ENCODE data around the gene CD274. TPM values are rescaled to one million over a fixed set of nuclear protein-coding genes. Genes with fewer than 3 reads are reported as not detected.
"Not testable (repeated sequence)": the region's sequence is repeated elsewhere in the genome, so short reads cannot be mapped to it uniquely, and the experiment has no call there.

The CD274 gene
- total and polyA plus RNA-seq, 8 donors, result 0.46 to 33.3 (median 1.5) TPM; not detected in 2

DNA sequence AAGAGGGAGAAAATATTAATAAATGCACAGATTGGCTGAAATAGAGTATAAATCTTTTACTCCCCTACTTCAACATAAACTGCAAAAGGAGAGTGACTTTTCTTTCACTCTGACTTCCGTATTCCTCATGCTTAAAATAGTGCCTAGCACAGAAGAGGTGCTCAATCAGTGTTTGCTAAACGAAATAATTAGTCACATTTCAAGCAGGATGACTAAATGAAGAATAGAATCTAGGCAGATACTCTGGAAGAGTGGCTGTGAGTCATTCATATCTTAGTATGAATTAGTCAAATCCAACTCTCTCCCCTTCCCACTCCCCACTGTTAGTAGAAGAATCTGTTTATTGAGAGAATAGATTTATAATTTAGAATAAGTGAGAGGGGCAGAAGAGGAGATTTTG, 4.8 kb downstream of the CD274 start:
- peaks cover 0 to 22% (median 5%) of the 10 kb centered on the region in 4 donors for H3K36me3 ChIP-seq
- TF ChIP-seq, protein P1, sequence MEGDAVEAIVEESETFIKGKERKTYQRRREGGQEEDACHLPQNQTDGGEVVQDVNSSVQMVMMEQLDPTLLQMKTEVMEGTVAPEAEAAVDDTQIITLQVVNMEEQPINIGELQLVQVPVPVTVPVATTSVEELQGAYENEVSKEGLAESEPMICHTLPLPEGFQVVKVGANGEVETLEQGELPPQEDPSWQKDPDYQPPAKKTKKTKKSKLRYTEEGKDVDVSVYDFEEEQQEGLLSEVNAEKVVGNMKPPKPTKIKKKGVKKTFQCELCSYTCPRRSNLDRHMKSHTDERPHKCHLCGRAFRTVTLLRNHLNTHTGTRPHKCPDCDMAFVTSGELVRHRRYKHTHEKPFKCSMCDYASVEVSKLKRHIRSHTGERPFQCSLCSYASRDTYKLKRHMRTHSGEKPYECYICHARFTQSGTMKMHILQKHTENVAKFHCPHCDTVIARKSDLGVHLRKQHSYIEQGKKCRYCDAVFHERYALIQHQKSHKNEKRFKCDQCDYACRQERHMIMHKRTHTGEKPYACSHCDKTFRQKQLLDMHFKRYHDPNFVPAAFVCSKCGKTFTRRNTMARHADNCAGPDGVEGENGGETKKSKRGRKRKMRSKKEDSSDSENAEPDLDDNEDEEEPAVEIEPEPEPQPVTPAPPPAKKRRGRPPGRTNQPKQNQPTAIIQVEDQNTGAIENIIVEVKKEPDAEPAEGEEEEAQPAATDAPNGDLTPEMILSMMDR (IDR thresholded peaks at IDR 0.05), result no peak
- TF ChIP-seq EP300 (IDR thresholded peaks at IDR 0.05) (no peak), POLR2AphosphoS5 (IDR thresholded peaks at IDR 0.05) (no peak), POLR2A (IDR thresholded peaks at IDR 0.05) (no peak)
- H3K4me3 ChIP-seq, result no peak overlapping the region
- H3K4me1 ChIP-seq, result peaks cover 0 to 54% (median 10%) of the 10 kb centered on the region in 4 donors
- no peaks in the 10 kb centered on the region for H3K27me3 ChIP-seq
- H3K27ac ChIP-seq, result peak overlapping the region in 1 of 5 donors; percentile 18
- no peaks in the 10 kb centered on the region for H3K9me3 ChIP-seq
- WGBS, 5 donors, result 43 to 52% (median 49%) methylated on average over 2 of the region's 2 CpGs
- intact Hi-C loops (cut with DNase I; ENCODE audit: low total_unique reads), result no loop called here
- no peak for DNase-seq

DNA sequence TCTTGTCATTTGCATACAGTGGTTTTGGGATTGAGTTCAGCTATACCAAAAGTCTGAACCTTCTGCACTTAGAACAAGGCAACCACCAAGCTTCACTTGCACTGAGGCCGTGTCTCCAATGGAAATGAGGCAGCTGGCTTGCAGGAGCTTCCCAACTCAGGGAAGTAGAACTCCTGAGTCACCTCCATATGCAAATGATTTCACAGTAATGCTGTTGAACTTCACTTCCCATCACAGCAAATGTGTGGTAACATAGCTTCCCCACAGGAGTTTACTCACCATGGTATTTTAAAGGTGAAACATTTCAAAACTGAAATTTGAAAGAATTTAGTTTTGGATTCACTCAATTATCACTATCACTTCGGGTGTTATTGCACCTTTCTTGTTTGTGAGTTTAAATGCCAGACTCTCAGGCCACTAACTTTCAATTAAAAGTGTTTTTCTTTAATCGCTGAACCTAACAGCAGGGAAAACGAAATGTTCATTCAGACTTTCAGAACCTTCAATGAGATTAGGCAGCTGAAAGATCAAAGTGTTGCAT, 9.0 kb downstream of the CD274 start:
- peak in 1 of 2 donors; percentile 32 for DNase-seq
- intact Hi-C loops (cut with DNase I; ENCODE audit: low total_unique reads), result no loop called here
- H3K9me3 ChIP-seq, result no peaks in the 10 kb centered on the region
- no peak overlapping the region for H3K4me3 ChIP-seq
- TF ChIP-seq EP300 (IDR thresholded peaks at IDR 0.05) (no peak), POLR2AphosphoS5 (IDR thresholded peaks at IDR 0.05) (no peak), POLR2A (IDR thresholded peaks at IDR 0.05) (no peak)
- TF ChIP-seq, protein P1 (IDR thresholded peaks at IDR 0.05), result no peak
- peak overlapping the region in 2 of 5 donors; percentile 36 to 46 for H3K27ac ChIP-seq
- no peaks in the 10 kb centered on the region for H3K27me3 ChIP-seq
- peaks cover 0 to 18% (median 0%) of the 10 kb centered on the region in 4 donors for H3K4me1 ChIP-seq
- WGBS, 5 donors, result 70 to 85% (median 82%) methylated on average over 4 of the region's 4 CpGs
- peaks cover 0 to 43% (median 21%) of the 10 kb centered on the region in 4 donors for H3K36me3 ChIP-seq

DNA sequence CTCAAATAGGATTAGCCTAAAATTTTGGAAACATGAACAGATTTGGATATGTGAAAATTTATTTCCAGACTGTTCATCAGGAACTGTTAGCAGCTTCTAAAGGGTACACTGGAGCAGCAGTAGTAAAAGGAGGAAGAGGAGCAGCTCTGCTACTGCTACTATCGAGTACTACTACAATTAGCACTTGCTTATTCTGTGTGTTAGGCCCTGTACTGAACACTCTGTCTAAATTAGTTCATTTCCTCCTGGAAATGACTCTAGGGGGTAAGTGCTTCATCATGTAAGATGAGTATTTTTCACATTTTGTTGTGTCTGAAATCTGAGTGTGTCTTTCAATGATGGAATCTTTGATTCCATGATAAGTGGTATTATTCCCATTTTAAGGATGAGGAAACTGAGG, 9.8 kb downstream of the CD274 start:
- Histone ChIP-seq H3K4me3 (no peak overlapping the region), H3K36me3 (peaks cover 0 to 49% (median 26%) of the 10 kb centered on the region in 4 donors), H3K27me3 (no peaks in the 10 kb centered on the region), H3K27ac (peak overlapping the region in 2 of 5 donors; percentile 36 to 46), H3K9me3 (no peaks in the 10 kb centered on the region), H3K4me1 (peaks cover 0 to 16% (median 0%) of the 10 kb centered on the region in 4 donors)
- intact Hi-C loops (cut with DNase I; ENCODE audit: low total_unique reads), result loop anchor here (10.0 kb wide), 1 partner anchor 125 kb away; no protein-coding TSS in a partner anchor
- TF ChIP-seq POLR2AphosphoS5 (IDR thresholded peaks at IDR 0.05), result no peak
- TF ChIP-seq, protein P1 (IDR thresholded peaks at IDR 0.05), result no peak
- TF ChIP-seq POLR2A (IDR thresholded peaks at IDR 0.05), result no peak
- no peak for TF ChIP-seq EP300 (IDR thresholded peaks at IDR 0.05)
- 80 to 96% (median 87%) methylated on average over 1 of the region's 1 CpG for WGBS, 5 donors
- no peak for DNase-seq

DNA sequence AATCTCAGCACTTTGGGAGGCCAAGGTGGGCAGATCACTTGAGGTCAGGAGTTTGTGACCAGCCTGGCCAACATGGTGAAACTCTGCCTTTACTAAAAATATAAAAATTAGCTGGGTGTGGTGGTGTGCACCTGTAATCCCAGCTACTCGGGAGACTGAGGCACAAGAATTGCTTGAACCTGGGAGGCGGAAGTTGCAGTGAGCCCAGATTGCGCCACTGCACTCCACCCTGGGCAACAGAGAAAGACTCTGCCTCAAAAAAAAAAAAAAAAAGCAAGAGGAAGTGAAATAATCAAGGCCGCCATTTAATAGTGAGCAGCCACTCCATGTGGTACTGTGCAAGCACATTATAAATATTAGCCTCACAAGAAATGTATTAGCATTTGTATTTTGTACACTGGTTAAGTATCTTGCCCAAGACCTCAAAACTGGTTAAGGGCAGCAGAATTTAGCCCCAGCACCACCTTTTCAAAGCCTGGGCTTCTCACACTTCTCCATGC, 14.5 kb downstream of the CD274 start:
- H3K27ac ChIP-seq, H3K27me3 ChIP-seq, H3K4me1 ChIP-seq, H3K9me3 ChIP-seq, DNase-seq, H3K4me3 ChIP-seq: not testable (repeated sequence)
- H3K36me3 ChIP-seq, result peaks cover 0 to 67% (median 40%) of the 10 kb centered on the region in 4 donors
- WGBS, 5 donors, result 77 to 96% (median 92%) methylated on average over 4 of the region's 4 CpGs
- intact Hi-C loops (cut with DNase I; ENCODE audit: low total_unique reads), result loop anchor here (10.0 kb wide), 1 partner anchor 120 kb away; no protein-coding TSS in a partner anchor

DNA sequence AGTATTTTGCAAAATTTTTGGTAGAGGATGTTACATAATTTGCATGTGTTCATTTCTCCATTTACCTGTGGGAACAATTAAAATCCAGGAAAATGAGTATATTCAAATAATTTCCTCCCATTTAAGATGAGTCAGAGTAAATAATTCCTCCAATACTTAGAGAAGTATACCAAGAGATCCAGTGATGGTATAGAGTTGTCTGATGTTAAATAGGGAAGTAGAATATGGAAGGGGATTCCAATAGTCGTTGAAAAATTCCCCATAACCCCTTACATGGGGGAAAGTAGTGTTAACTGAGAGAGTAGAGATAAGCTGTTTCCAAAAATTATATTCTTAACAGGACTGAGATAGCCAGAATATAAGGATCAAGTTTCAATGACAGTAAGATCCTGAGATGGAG, 15.7 kb downstream of the CD274 start:
- intact Hi-C loops (cut with DNase I; ENCODE audit: low total_unique reads), result loop anchor here (10.0 kb wide), 1 partner anchor 119 kb away; no protein-coding TSS in a partner anchor
- H3K4me3 ChIP-seq, result no peak overlapping the region

More for the DNA sequence above, 15.7 kb downstream of the CD274 start:
- Histone ChIP-seq H3K9me3 (no peaks in the 10 kb centered on the region), H3K27ac (no peak overlapping the region), H3K4me1 (peaks cover 0 to 3% (median 0%) of the 10 kb centered on the region in 4 donors), H3K27me3 (no peaks in the 10 kb centered on the region), H3K36me3 (peaks cover 0 to 63% (median 40%) of the 10 kb centered on the region in 4 donors)
- TF ChIP-seq, protein P1 (IDR thresholded peaks at IDR 0.05), result no peak
- TF ChIP-seq POLR2A (IDR thresholded peaks at IDR 0.05) (no peak), POLR2AphosphoS5 (IDR thresholded peaks at IDR 0.05) (no peak), EP300 (IDR thresholded peaks at IDR 0.05) (no peak)
- no peak for DNase-seq
- WGBS, 5 donors, result 71 to 92% (median 81%) methylated on average over 1 of the region's 1 CpG

Data from stomach (tissue), 9 donors.